GM18868 (cell line): ENCODE results near the gene HIF1AN.
"Not testable (repeated sequence)": the region's sequence is repeated elsewhere in the genome, so short reads cannot be mapped to it uniquely, and the experiment has no call there.

Experiments
- ATAC-seq: cut with Tn5 transposase; IDR thresholded peaks from one replicate; pipeline ENCODE4 v1.9.1; 2021; ENCODE audit warnings: mild to moderate bottlenecking, moderate library complexity; ENCODE audit not compliant: unreplicated experiment

The HIF1AN gene

DNA sequence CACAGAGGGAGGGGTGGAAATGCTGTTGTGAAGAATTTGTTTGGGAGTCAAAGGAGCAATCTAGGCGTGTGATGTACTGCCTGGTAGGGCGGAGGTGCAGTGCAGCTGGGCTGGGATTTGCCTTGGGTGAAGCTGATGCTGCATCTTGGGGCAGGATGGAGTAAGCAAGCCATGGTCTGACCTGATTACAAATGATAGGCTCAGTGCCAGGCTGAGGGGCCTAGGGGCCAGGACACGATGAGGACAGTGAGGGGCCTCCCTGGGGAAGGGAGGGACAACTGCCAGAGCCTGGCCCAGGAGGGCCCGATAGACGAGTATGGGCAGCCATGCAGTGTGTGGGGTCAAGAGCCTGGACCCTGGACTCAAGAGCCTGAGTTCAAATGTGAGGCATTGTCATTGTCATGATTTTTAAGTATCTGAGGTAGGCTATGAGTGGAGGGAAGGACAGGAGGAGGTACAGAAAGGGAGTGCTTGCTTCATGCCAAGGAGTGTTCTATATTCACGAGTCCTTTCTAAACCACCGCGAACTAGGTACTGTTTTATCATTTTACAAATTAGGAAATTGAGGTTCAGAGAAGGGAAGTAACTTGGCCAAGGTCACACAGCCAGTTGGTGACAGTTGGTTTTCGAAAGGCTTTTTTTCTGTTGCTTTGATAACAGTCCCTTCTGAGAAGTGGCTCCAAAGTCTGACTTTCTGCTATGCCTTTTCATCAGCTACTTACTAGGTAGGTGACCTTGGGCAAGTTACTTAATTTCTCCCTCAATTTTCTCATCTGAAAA lies 29.7 kb downstream of the HIF1AN start:
- no peak for ATAC-seq

DNA sequence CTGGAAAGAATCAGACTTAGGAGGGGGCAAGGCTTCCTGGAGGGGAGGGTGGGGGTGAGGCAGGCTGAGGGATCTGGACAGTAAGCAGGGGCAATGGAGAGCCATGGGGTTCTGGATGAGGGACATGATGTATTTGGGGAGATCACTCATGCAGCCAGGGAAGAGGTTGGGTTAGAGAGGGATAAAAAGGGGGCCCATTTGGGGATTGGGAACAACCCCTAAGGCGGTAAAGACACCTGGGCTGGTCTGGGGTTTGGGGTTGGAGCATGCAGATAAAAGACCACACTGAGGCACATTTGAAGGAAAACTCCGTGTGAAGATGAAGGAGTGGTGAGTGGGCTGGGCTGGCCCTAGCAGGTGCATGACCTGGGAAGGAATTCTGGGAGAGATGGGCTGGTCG lies 30.8 kb downstream of the HIF1AN start:
- ATAC-seq = no peak

DNA sequence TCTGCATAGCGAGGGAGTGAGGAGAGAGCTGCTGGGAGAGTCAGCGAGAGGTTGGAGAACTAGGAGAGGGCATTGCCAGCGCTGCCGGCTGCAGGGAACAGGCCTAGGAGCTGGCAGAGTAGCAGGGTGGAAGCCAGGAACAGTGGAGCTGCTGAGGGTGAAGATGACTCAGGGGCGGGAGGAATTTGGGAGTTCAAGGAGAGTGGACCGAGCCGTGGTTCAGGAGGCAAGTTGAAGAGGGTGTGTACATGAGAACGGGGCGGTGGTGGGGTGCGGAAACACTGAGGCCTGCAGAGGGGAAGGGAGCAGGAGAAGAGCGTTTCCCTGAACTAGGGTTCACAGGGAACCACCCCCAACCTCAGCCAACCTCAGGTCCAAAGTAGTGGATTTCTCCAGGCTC lies 31.5 kb downstream of the HIF1AN start:
- ATAC-seq = no peak

DNA sequence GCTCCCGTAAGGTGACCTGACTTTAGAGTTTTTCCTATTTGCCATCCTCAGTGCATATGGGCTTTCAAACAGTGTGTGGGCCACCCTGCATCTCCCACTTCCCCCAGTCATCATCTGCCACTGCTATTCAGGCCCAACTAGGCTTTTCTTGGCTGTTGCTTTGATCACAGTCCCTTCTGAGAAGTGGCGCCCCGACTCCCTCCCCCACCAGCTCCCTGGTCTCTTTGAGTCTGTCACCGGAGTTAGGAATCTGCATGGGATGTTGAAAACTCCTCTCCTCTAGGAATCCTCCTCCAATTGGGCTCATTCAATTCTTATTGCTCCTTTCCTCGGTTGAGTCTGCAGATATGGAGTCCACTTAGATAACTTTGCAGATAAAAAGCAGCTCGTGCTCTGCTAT lies 32.1 kb downstream of the HIF1AN start:
- no peak for ATAC-seq

DNA sequence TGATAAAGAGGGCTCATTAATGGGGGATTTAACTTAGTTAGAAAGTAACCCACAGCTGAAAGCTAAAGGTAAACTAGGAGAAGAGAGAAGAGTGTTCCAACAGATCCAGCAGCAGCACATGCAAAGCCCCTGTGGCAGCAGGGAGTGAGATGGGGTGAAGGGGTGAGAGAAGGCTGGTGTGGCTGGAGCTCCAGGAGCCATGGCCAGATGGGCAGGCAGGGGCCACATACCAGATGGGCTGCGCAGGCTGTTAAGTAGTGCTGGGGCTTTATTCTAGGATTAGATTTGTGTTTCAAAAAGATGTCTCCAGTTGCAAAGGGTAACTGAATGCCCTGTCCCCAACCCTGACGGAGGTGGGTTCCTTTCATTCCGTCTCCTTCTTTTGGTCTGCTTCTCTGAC lies 33.2 kb downstream of the HIF1AN start:
- no peak for ATAC-seq

DNA sequence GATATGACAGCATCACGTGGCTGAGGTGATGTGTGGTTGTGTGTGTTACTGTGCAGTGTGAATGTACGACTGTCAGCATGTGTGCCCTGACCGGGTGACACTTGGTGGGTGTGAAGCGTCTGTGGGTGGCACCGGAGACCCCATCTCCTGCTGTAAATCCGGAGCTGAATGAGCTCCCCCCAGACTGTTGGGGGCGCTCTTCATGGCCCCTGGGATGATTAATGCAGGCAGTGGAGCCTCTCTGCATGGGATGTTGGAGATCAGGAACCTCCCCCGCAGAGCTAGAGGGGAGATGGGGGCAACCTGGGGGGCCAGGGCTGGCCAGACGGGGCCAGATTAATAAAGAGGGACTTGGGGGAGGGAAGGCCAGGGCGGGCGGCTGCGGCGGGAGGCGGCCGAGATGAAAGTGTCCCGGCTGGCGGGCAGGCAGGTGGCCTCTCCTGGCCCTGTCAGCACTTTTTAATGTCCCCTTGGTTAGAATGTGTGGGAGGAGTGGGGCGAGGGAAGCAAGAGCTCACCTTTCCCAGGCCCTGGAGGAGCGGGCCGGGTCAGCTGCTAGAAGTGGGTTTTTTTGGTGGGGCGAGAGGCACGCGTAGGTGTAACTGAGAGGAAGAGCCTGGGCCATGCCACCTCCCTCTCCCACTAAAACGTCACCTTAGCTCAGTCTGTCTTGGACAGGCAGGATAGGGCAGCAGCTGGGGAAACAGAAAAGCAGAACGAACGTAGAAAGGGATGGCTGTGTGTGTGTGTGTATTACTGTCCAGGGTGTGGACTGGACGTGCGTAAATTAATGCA lies 34.1 kb downstream of the HIF1AN start:
- ATAC-seq = no peak

DNA sequence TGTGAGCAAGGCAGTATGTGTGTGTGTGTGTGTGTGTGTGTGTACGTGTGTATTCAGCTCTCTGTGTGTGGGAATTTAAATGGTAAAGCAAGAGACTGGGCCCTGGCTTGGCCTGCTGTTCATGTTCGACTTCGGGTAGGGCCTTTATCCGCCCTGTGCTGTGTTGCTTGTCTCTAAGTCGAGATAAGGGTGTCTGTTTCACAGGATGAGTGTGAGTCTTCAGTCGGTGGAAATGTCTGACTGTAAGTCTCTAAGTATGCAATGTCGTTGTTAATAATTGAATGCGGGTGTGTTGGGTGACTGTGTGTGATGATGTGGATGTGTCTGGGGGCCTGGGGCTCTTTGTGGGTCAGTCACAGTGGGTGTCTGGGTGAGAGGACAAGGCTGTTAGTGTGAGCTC lies 34.8 kb downstream of the HIF1AN start:
- no peak for ATAC-seq

DNA sequence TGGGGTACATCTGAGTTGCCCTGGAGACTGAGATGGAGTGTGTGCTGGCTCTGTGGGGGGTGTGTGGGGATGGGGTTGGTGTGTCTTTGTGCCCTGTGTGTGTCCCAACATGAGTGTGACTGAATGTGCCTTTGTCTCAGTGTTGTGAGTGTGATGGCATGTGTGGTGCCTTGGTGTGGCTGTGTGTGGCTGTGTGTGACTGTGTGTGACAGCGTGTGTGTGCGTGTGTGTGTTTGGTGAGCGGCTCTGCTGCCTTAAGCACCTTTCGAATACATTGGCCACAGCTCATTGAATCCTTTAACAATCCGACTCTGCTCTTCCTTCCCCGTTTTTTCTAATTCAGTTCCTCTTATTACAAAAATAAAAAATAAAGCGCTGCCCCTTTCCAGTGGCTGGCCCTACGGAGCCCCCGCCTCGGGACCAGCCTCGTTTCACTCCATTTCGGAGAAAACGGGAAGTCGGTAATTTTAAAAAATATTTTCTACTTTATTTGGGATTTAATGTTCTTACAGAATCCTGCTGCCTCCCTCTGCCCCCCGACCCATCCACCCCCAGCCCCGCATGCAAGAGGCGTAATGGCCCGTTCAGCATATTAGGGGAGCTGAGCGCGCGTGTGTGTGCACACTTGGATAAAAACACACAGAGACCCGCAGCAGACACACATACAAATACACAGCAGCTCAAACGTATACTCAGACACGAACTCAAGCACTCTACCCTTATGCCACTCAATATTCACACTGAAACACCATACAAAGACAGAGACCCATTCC lies 35.5 kb downstream of the HIF1AN start:
- no peak for ATAC-seq

DNA sequence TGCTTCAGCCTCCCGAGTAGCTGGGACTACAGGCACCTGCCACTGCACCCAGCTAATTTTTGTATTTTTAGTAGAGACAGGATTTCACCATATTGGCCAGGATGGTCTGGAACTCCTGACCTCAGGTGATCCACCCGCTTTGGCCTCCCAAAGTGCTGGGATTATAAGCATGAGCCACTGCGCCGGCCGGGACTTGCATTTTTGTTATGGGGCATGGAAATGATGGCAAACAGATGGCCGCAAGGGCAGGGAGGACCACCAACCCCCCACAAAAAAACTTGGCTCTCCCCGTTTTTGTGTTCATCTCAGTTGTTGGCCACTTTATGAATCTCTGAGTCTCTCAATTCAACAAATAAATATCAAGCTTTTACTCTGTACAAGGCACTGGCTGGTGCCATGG lies 39.4 kb downstream of the HIF1AN start:
- ATAC-seq = not testable (repeated sequence)

DNA sequence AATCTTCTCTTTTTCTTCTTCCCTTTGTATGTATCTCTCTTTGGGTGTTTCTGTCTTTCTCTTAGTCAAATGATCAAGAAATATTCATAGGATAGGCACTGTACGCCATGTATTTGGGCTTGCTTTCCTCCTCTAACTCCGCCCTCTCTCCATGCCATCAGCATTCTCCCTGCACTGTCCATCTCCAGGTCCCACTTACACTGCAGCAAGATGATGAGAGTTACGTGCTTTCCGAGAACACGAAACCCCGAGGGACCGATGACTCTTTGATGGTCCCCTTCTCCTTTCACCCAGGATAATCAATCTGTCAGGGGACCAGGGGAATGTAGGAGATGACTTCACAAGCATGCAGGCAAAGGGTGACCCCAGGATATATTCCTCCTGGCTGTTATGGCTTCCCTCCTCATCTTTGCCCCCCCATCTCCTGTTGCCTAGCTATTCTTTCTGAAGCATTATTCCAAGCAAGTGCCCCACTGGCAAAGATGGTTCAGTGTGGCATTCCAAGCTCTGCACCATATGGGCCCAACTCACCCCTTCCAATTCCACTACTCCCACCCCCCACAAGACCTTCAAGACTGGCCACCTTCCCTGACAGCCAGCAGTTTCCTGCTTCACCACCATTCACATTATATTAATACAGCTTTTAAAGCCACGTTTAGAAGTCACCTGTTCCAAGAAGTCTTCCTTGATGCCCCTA lies 40.0 kb downstream of the HIF1AN start:
- no peak for ATAC-seq

DNA sequence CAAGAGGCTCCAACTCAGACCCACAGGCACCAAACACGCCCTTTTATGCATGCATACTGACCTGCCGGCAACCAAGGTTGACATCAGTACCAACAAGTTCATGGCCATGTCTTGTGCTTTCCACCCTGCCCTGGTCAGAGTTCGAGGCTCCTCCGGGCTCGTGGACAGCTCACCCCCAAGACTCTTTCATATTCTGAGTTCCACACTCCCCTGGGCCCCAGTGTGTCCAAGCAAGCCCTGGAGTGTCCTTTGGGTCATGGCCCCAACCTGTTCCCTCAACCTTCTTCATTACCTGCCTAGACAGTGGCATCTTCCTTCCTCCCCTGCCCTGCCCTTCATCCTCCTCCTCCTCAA lies 40.5 kb downstream of the HIF1AN start:
- ATAC-seq = no peak

DNA sequence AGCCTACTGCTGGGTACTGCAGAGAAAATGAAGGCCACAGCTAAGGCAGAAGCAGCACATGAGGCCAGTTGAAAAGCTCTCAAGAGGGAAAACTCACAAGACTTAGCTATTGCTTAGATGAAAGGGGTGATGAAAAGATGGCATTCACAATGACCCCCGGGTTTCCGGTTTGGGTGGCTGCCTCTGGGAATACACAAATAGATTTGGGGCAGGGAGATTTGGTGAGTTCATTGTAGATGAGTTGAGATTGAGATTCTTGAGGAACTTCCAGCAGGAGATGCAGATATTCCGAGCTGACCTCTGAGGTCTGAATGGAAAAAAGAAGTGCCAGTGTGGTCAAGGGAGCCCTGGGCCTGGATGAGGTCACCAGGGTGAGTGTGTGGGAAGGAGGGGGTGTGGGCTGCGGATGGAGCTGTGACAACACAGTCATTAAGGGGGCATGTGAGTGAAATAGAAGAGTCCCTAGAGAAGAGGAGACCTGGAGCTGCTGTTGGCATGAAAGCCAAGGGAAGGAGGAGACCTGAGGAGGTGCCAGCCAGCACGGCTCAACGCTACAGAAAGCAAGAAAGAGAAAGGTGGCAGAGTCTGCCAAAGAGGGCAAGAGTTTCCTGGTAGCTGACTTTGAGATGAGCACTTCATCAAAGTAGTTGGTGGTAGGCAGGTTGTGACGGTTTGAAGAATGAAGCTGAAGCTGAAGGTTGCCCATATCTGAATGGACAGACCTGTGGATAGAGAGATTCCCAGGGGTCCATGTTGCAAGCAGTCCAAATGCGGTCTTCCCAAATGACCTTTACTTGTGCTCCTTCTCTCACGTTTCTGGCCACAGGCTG lies 43.7 kb downstream of the HIF1AN start:
- ATAC-seq = no peak

DNA sequence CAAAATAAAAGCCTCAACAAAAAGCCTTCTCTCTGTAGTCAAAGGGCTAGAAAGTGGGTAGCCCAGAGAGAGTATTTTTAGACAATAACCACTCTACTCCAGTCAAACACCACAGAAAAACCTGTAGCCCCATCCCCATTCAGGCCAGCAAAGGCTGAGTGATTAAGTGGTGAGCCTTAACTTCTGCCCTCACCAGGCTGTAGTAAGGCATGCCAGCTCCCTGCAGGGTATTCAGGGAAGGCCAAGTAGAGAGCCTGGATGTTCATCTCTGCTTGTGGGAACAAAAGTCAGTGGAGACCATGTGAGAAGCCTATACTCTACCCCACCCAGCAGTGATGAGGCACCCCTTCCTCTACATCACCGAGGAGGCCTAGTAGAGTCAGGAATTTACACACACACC lies 51.2 kb downstream of the HIF1AN start:
- no peak for ATAC-seq

DNA sequence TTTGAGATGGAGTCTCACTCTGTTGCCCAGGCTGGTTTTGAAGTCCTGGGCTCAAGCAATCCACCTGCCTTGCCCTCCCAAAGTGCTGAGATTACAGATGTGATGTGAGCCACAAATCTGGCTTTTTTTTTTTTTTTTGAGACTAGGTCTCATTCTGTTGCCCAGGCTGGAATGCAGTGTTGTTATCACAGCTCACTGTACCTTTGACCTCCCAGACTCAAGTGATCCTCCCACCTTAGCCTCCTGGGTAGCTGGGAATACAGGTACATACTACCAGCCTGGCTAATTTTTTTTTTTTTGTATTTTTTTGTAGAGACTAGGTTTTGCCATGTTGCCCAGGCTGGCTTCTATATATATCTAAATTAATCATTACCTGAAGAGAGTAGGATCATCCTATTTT lies 62.4 kb downstream of the HIF1AN start:
- no peak for ATAC-seq

DNA sequence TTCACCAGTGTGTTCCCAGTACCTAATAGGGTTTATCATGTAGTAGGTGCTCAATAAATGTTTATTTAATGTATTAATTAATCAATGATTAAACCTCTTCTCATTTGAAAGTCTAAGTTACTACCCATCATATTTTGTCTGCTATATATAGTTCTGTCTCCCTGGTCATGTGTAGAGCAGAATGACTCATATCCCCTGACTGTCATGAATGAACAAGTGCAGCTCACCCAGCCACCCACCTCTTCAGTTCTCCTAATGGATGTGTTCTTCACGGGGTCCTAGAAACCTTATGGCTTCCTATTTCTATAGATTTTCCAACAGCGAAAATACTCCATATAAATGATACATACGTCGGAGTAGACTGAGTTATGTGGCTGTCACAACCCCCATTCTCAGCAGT lies 64.5 kb downstream of the HIF1AN start:
- ATAC-seq = no peak

DNA sequence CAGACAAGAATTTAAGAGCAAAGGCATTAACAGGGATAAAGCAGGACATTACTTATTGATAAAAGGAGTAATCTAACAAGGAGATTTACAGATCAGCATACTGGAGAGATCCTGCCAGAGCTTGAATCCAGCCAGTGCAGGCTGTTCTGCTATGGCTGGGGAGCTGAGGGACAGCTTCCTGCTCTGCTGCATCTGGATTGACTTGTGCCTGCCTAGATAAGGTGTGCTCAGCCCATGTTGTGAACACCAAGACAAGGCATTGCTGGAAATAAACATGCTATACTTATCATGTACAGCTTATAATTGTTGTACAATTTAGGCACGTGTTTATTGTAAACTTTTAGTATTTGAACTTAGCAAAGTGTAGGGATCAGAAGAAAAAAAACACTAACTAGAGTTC lies 71.7 kb downstream of the HIF1AN start:
- ATAC-seq = no peak
